Non-pigmented ciliary epithelial cell (primary cell): ENCODE results near the gene RGPD3.
"Not testable (repeated sequence)": the region's sequence is repeated elsewhere in the genome, so short reads cannot be mapped to it uniquely, and the experiment has no call there.

Source experiments
- DNase-seq: peaks from one replicate; pipeline ENCODE4 v3.0.0-alpha.2; 2010; ENCODE audit warnings: low read depth

The RGPD3 gene

DNA sequence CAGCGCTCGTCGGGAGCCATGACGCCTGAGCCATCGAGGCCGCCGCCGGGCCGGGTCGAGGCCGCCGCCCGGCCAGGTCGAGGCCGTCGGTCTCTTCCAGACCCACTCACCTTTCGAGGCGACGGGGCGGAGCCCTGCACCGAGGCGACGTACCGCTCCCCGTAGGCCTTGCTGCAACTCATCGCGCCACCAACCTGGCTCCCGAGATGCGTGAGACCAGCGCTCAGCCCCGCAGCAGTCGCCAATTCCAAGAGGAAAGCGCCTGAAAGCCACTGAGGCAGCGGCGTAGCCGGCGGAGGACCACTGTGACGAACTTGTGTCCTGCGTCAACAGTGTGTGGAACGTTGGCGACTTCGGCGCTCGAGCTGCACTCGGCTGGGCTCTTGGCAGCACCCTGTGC is at the start of gene RGPD3:
RGPD3 (minus strand) TSS at position 307 of the 400 bp plus-strand sequence; CDS start at position 182, 125 bp downstream.
- DNase-seq: not testable (repeated sequence)

DNA sequence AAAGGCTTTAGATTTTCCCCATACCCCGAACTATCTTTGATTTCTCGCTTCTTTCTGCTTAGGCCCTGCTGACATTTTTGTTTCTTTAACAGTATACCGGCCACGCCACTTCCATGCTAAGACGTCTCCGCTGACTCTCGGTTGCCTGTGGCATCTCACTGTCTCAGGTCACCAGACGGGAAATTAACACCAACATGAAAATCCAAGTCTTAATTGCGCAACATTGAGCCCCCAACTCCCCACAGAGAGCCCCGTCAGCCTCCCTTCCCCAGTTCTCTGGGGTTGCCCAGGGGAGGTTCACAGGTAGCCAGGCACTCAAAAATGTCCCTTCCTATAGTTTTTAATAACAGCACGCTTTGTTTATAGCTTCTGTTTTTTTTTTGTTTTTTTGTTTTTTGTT is 49.1 kb upstream of the RGPD3 start:
- DNase-seq: no peak

DNA sequence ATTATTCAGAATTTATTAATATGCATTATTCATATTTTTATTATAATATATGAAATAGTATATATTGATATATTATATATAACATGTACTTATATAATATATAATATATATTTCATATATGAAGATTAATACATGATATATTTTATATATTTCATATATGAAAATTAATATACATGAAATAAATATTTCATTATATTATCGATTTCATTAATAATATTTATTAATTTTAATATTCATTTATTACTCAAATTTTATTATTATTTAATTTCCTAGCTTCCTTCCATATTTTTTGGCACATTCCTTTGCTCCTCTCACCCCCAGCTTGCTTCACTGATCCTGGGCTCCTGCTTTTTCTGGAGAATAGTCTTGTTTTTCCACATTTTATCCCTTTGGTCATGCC is 48.7 kb upstream of the RGPD3 start:
- no peak for DNase-seq

DNA sequence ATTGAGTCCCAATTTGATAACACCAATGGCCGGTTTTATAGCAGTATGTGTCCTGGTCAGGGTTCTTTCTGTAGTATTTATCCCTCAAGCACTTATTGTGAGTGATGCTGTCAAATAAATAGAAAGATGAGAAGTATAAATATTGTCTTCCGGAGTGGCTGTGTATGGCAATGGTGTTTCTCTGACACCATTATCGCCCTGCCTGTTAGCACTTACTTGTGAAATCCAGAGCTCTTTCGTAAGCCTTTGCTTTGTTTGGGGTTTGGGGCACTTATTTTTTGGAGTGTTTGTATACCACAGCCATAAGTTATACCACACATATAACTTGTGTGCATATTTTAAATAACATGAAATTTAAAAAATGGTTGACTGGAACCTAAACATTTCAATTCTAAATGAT is 48.2 kb upstream of the RGPD3 start:
- no peak for DNase-seq

DNA sequence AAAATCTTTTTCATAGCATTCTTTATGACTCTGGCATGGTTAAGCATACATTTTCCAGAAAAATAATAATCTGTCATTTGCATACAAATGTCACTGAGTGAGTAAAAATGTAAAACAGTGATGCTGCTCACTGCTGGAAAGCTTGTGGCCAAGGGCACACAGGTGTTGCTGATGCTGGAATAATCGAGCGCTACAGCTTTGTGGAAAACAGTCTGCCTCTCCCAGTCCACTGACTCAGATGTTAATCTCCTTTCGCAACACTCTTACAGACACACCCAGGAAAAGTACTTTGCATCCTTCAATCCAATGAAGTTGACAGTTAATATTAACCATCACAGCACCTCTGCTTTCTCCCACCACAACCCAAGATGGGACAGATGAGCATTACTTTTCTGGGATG is 46.6 kb upstream of the RGPD3 start:
- DNase-seq: not testable (repeated sequence)

DNA sequence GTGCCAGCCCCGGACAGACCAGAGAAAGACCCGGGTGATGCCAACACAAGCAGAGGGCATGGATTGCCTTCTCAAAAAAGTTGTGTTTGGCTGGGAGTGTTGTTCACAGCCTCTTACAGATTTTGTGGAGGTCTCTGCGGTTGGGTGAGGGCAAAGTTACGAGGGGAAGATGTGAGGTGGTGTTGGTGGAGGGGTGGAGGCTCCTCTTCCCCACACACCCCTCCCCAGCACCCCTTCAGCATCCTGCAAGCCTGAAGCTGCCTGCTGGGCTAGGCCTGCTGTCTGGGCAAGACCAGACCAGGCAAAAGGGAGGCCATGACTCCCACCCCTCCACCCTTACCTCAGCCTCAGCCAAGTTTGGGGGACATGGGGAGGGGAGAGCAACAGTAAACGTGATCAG is 45.2 kb upstream of the RGPD3 start:
- not testable (repeated sequence) for DNase-seq

DNA sequence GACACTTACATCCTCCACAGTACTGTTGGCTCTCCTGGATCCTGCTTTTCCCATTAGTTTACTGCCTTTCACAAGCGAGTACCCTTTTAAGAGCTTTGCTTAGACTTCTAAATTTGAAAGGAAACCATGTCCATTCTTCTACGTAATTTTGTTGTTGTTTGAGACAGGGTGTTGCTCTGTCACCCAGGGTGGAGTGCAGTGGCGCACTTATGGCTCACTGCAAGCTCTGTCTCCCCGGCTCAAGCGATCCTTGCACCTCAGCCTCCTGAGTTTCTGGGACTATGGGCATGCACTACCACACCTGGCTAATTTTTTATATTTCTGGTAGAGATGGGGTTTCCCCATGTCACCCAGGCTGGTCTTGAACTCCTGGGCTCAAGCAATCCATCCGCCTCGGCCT is 43.7 kb upstream of the RGPD3 start:
- not testable (repeated sequence) for DNase-seq

DNA sequence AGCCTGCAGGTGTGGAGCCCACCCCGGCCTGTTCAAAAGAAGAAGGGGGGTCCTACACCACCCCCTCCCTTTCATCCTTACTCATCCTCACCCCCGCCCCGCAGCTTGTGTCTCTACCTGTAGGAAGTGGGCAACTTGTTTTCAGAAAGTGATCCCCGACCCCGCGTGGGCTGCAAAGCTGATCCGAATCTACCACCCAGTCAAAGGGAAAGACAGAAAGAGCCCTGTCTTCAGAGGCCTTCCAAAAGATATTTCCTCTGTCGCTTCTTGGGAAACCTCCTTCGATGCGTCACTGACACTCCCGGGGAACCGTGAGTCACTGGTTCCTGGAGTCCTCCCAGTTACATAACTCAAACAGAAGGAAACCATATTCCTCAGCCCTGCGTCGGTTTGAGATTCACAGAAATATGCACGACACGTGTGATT is 43.3 kb upstream of the RGPD3 start:
- peak; percentile 36 for DNase-seq

DNA sequence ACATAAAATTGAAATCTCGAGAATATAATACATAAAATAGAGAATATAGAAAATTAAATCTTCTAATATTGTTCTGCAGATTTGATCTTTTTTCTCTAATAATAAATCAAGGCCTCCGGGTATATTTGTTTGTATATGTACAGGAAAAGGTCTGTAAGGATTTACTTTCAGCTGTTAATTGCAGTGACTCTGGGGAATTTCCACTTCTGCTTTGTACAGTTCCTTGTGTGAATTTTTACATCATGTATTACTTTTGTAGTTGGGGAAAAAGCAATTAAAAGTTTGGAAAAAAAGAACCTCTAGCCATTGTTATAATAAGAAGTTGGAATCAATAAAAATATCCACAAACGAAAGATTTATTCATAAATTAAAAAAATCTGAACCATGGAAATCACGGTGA is 42.6 kb upstream of the RGPD3 start:
- not testable (repeated sequence) for DNase-seq

DNA sequence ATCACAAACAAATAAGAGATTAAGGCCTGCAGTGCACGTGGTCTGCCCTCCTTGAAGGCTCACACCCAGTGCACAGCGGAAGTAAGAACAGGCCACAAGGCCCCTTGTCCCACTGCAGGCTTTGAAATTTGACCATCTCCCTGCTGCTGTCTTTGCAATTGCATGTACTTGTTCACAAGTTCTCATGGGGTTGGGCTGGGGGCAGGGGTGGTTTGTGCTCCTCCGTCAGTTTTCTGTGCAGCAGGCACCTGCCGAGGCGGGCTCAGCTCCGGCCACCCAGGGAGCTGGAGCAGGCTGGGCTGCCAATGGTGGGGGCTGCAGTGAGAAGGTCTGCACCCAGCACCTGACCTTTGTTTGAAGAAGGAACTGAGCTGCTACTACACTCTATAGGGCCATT is 41.2 kb upstream of the RGPD3 start:
- DNase-seq: not testable (repeated sequence)

DNA sequence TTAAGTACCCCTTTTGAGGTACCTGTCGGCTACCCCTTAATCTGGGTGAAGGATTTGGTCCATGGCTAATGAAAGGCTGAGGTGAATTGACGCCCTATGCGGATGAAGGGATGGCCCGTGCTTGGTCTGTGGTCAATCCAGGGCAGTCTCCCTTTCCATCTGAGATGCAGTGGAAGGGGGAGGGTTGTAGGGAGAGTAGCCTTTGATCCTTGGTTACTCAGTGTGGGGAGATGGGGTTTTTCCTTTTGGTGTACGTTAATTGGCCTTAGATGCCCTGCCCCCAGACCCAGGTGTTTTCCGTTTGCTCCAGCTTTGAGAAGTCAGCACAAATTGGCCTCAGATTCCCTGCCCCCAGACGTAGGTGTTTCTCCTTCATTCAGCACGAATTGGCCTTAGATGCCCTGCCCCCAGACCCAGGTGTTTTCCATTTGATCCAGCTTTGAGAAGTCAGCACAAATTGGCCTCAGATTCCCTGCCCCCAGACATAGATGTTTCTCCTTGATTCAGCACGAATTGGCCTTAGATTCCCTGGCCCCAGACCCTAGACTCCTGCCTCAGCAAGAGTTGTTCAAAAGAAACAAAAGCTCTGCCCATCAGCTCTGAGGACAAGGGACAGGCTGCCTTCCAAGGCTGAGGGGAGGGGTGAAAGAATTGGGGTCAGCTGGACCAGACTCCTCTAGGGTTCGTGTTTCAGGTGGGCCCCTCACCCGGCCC is 40.6 kb upstream of the RGPD3 start:
- DNase-seq: not testable (repeated sequence)

DNA sequence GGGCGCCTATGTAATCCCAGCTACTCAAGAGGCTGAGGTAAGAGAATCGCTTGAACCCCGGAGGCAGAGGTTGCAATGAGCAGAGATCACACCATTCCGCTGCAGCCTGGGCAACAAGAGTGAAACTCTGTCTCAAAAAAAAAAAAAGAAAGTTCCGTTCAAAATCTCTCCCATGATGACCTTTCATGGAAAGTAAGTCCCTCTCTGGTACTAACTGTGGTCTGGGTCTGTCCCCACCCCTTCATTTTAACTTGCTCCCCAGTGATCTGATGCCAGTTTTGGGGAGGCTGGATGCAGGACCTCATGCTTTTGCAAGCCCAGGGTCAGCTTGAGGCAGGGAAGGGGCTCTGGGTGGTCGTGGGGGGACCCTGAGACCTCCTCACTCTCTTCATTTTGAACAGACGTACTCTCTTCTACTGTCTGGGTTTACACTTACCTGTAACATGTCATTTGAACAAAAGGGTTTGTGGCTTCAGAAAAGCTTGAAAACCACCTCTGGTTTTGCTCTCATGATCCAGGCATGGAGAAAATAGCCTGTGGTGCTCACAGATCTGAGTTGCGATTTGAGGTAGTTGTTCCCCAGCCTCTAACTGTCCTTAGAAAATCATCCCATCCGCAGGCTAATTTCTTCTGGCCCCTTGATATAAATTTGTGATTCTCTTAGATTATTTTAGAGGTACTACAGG is 37.9 kb upstream of the RGPD3 start:
- not testable (repeated sequence) for DNase-seq

DNA sequence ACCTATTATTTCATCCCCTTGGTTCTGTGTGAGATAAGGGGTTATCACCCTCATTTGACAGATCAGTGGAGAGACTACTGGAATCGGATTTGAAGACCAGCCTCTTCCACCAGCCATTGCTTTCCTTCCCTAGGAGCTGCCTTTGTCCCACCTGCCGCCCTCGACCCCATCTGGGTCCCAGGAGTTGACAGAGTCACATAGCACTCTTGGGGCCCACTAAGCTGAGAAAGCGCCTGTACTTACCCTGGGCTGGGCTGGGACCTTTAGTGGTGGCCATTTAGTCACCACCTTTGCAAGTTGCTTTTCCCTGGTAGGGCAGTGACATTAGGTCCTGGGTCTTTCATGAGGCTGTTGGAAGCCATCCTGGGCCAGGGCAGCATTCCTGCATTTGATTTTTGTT is 36.6 kb upstream of the RGPD3 start:
- not testable (repeated sequence) for DNase-seq

DNA sequence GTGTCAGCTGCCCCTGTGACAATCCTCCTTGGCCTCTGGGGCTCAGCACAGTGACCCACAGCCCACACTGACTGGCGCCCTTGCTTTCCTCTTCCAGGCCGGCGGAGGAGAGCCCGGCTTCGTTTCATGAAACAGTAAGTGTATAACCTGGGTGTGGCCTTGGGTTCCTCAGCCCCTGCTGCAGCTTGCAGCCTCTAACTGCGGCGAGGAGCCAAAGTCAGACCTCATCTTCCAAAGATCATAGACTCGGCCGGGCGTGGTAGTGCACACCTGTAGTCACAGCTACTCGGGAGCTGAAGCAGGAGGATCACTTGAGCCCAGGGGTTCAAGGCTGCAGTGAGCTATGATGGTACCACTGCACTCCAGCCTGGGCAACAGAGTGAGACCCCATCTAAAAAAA is 36.0 kb upstream of the RGPD3 start:
- not testable (repeated sequence) for DNase-seq

DNA sequence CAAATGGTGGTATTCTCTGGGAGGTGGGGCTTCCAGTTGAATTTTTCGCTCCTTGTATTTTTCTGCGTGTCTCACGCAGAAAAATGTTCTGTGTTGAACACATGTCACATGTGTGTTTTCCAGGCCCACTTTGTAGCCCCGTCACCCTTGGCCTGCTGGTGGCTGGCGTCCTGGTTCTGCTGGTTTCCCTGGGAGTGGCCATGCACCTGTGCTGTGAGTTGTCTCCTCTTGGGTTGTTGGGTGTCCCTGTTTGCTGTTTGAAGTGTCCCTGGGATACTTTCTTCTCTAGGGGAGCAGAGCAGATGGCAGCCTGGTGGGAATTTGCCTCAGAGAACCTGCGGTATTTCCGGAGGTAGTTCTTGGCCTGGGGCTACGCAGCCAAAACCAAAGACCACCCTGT is 34.1 kb upstream of the RGPD3 start:
- not testable (repeated sequence) for DNase-seq

DNA sequence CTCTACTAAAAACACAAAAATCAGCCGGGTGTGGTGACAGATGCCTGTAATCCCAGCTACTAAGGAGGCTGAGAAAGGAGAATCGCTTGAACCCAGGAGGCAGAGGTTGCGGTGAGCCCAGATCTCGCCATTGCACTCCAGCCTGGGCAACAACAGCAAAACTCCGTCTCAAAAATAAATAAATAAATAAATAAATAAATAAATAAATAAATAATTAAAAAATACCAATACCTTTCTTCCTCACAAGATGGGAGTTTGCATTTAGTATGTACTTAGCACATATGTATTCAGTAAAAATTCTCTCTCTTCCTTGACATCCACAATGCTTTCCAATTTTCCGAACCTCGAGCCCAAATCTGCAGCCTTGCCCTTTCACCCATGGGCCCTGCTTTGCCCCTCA is 32.1 kb upstream of the RGPD3 start:
- not testable (repeated sequence) for DNase-seq

DNA sequence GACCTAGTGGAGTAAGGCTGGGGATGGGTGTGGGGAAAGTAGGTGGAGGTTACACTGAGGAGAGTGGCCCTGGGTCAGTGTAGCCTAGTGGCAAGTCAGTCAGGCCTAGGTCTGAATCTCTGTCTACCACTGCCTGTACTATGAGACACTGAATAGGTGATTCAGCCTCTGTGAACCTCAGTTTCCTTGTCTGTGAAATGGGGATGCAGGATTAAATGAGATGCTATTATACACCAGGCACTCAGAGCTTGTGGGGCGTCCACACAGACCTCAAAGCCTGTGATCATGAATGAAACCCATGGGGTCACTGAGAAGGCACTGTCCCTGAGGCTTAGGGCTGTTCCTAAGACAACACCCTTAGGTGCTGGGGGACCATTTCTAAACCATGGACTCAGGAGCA is 30.3 kb upstream of the RGPD3 start:
- DNase-seq: not testable (repeated sequence)

DNA sequence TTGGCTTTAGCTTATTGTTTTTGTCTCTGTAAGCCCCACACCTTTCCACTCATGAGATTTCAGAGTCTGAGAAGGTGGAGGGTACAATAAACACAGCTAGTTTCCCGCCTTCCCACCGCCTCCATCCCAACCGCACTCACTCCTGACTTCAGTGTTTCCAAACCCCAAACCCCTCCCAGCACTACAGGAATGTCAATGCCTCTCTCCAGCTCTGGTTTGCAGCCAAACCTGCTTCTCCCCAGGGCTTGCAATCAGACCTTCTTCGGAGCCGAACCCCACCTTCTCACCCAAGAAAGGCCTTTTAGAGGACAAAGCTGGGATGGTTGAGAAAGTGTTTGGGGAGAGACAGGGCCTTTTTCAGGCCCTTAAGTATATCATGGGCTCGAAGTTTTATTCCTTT is 24.7 kb upstream of the RGPD3 start:
- DNase-seq: not testable (repeated sequence)

DNA sequence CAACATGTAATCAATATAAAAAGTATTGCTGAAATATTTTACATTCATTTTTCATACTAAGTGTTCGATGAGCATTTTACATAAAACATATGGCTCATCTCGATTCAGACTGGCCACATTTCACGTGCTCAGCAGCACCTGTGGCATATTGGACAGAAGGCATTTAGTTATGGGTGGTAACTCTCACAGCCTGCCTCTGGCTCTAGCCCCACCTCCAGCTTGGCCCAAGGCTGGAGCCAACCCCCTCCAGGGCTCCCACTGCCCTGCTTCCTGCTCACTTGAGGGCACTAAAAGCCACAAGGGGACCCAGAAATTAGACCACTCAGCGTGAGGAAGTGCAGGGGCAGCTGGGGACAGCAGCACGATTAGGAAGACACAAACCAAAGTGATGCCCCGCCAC is 24.2 kb upstream of the RGPD3 start:
- DNase-seq: not testable (repeated sequence)

DNA sequence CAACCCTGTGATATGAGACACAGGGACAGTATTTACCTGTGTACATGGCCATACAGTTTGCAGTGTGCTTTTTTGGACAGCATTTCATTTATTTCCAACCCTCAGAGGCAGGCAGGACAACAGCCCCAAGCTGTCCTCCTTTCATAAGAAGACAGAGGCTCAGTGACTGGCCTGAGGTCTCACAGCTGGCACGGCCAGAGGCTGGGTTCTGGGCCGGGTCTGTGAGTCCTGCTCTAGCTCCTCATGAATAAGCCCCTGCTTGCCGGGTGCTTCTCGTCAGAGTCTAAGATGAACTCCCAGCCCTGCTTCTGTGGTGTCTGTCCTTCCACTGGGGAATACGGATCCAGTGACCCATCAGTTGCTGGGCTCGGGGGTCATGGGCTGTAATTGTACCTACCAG is 21.5 kb upstream of the RGPD3 start:
- not testable (repeated sequence) for DNase-seq

DNA sequence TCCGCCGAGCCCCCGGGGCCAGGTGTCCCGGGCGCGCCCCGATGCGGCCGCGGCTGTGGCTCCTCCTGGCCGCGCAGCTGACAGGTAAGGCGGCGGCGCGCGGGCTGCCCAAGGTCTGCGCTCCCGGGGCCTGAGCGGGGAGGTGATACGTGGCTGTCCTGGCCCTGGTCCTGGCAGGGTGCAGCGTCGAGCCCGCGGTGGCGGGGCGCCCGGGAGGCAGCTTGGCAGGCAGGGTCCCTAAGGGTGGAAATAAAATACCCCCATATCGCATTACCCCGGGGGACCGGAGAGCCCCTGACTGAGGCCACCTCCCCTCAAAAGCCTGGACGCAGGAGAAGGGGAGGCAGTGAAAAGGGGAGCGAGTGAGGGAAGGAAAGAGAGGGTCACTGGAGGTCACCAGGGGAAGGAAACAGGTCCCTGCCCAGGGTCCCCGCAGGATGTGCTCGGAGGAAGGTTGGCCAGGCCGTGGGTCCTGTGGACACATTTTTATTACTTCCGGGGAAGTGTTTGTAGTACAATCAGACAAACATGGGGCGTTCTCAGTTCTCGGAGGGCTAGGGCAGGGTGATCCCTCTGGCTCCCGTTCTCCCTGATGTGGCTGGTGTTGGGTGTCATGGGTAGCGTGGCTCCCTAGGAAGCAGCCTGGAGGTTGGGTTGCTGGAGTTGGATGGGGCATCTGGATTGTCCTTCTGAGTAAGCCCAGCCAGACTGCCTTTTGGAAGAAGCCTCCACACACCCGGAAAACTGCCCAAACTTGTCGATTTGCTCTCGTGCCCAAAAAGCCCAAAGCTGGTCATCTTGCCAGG is 19.4 kb upstream of the RGPD3 start:
- DNase-seq: not testable (repeated sequence)

DNA sequence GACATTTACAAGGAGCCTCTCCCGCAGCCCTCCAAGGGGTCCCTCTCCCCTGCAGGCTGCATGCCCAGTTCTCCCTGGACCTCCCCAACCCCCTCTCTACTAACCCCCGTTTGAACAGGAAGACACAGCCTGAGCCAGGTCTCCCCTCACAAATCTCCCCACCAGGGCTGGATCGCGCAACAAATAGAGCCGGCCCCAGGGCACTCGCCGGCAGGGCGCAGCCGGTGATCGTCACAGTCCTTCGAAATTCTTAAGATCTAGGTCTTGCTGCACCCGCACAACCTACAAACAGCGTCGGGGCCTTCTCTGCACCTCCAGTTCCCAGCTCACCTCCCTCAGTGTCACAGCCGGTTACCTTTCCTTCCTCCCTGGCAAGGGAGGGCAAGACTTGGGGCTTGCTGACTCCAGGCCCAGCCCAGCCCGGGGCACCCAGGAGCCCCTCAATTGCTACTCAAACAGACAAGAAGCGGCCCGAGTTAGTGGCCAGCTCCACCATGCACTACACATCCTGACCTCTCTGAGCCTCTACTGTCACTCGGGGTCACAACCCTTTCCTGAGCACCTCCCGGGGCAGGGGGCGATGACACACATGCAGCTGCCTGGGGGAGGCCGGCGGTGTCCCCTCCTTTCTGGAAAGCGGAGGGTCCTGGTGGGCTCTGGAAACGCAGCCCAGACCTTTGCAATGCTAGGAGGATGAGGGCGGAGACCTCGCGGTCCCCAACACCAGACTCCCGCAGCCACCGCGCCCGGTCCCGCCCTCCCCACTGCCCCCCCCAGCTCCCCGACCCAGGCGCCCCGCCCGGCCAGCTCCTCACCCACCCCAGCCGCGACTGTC is 18.6 kb upstream of the RGPD3 start, which contains the start of gene CD8B2:
CD8B2 (plus strand) TSS at position 814 of the 835 bp plus-strand sequence. CDS start 63 bp downstream, outside the sequence.
- not testable (repeated sequence) for DNase-seq
